Measurements from ENCODE around the gene KCNC2.
"Not testable (repeated sequence)": the region's sequence is repeated elsewhere in the genome, so short reads cannot be mapped to it uniquely, and the experiment has no call there.

The KCNC2 gene

GRCh38 chr12:75194250-75194649 lies 15.4 kb downstream of the KCNC2 start:
- TF ChIP-seq EZH2phosphoT487 (IDR thresholded peaks at IDR 0.05; ENCODE audit: low read length) = no peak
- no peak for TF ChIP-seq EZH2 (optimal IDR thresholded peaks at IDR 0.05; ENCODE audit: low read depth, low read length)
- TF ChIP-seq CTCF (IDR thresholded peaks at IDR 0.05; ENCODE audit: low read length) = no peak

GRCh38 chr12:75192196-75192595 lies 17.4 kb downstream of the KCNC2 start:
- no peak for TF ChIP-seq EZH2phosphoT487 (IDR thresholded peaks at IDR 0.05; ENCODE audit: low read length)
- no peak for TF ChIP-seq CTCF (IDR thresholded peaks at IDR 0.05; ENCODE audit: low read length)
- TF ChIP-seq EZH2 (optimal IDR thresholded peaks at IDR 0.05; ENCODE audit: low read depth, low read length) = no peak
- no peaks in the 10 kb centered on the region for H3F3A ChIP-seq (ENCODE audit: insufficient read depth, low read length)
- DNase-seq = no peak

More at GRCh38 chr12:75194250-75194649, 15.4 kb downstream of the KCNC2 start:
- H3K9ac ChIP-seq (ENCODE audit: low read length) = no peak overlapping the region
- H3K4me3 ChIP-seq (ENCODE audit: low read length) = no peak overlapping the region
- H3K4me2 ChIP-seq (ENCODE audit: low read depth, low read length) = no peak overlapping the region
- no peak overlapping the region for H3K27ac ChIP-seq (ENCODE audit: low read length)
- H3K9me3 ChIP-seq (replicated peaks; ENCODE audit: insufficient read depth, low read length) = no peaks in the 10 kb centered on the region
- DNase-seq = no peak
- no peaks in the 10 kb centered on the region for H4K20me1 ChIP-seq (ENCODE audit: insufficient read depth, low read length)
- no peaks in the 10 kb centered on the region for H3F3A ChIP-seq (ENCODE audit: insufficient read depth, low read length)
- H2AFZ ChIP-seq (ENCODE audit: low read length) = no peak overlapping the region
- H3K36me3 ChIP-seq (replicated peaks; ENCODE audit: insufficient read depth, low read length) = no peaks in the 10 kb centered on the region
- H3K79me2 ChIP-seq (ENCODE audit: low read length) = no peaks in the 10 kb centered on the region
- no peaks in the 10 kb centered on the region for H3K4me1 ChIP-seq (ENCODE audit: low read length)
- no peaks in the 10 kb centered on the region for H3K9me2 ChIP-seq (replicated peaks; ENCODE audit: insufficient read depth, low read length)
- H3K27me3 ChIP-seq (replicated peaks; ENCODE audit: insufficient read depth, low read length) = no peaks in the 10 kb centered on the region

GRCh38 chr12:75190846-75191245 lies 18.8 kb downstream of the KCNC2 start:
- TF ChIP-seq CTCF (IDR thresholded peaks at IDR 0.05; ENCODE audit: low read length) (no peak), EZH2phosphoT487 (IDR thresholded peaks at IDR 0.05; ENCODE audit: low read length) (no peak), EZH2 (optimal IDR thresholded peaks at IDR 0.05; ENCODE audit: low read depth, low read length) (no peak)
- Histone ChIP-seq H3F3A (ENCODE audit: insufficient read depth, low read length) (no peaks in the 10 kb centered on the region), H3K4me1 (ENCODE audit: low read length) (no peaks in the 10 kb centered on the region), H3K79me2 (ENCODE audit: low read length) (no peaks in the 10 kb centered on the region), H3K4me2 (ENCODE audit: low read depth, low read length) (no peak overlapping the region), H2AFZ (ENCODE audit: low read length) (no peak overlapping the region), H3K9ac (ENCODE audit: low read length) (no peak overlapping the region), H3K36me3 (replicated peaks; ENCODE audit: insufficient read depth, low read length) (no peaks in the 10 kb centered on the region), H3K4me3 (ENCODE audit: low read length) (no peak overlapping the region), H3K9me3 (replicated peaks; ENCODE audit: insufficient read depth, low read length) (no peaks in the 10 kb centered on the region), H3K27ac (ENCODE audit: low read length) (no peak overlapping the region), H3K27me3 (replicated peaks; ENCODE audit: insufficient read depth, low read length) (no peaks in the 10 kb centered on the region), H4K20me1 (ENCODE audit: insufficient read depth, low read length) (no peaks in the 10 kb centered on the region), H3K9me2 (replicated peaks; ENCODE audit: insufficient read depth, low read length) (no peaks in the 10 kb centered on the region)
- no peak for DNase-seq

More at GRCh38 chr12:75192196-75192595, 17.4 kb downstream of the KCNC2 start:
- Histone ChIP-seq H3K4me3 (ENCODE audit: low read length) (no peak overlapping the region), H3K9me3 (replicated peaks; ENCODE audit: insufficient read depth, low read length) (no peaks in the 10 kb centered on the region), H3K27ac (ENCODE audit: low read length) (no peak overlapping the region), H2AFZ (ENCODE audit: low read length) (no peak overlapping the region), H3K9me2 (replicated peaks; ENCODE audit: insufficient read depth, low read length) (no peaks in the 10 kb centered on the region), H3K27me3 (replicated peaks; ENCODE audit: insufficient read depth, low read length) (no peaks in the 10 kb centered on the region), H3K79me2 (ENCODE audit: low read length) (no peaks in the 10 kb centered on the region), H3K9ac (ENCODE audit: low read length) (no peak overlapping the region), H3K4me1 (ENCODE audit: low read length) (no peaks in the 10 kb centered on the region), H3K36me3 (replicated peaks; ENCODE audit: insufficient read depth, low read length) (no peaks in the 10 kb centered on the region), H4K20me1 (ENCODE audit: insufficient read depth, low read length) (no peaks in the 10 kb centered on the region), H3K4me2 (ENCODE audit: low read depth, low read length) (no peak overlapping the region)

GRCh38 chr12:75185881-75186280 lies 23.8 kb downstream of the KCNC2 start:
- H3F3A ChIP-seq (ENCODE audit: insufficient read depth, low read length); H3K79me2 ChIP-seq (ENCODE audit: low read length); H2AFZ ChIP-seq (ENCODE audit: low read length); H4K20me1 ChIP-seq (ENCODE audit: insufficient read depth, low read length); H3K4me1 ChIP-seq (ENCODE audit: low read length); H3K27ac ChIP-seq (ENCODE audit: low read length); H3K36me3 ChIP-seq (replicated peaks; ENCODE audit: insufficient read depth, low read length); H3K4me3 ChIP-seq (ENCODE audit: low read length); DNase-seq; H3K9ac ChIP-seq (ENCODE audit: low read length); H3K9me3 ChIP-seq (replicated peaks; ENCODE audit: insufficient read depth, low read length); H3K27me3 ChIP-seq (replicated peaks; ENCODE audit: insufficient read depth, low read length); H3K9me2 ChIP-seq (replicated peaks; ENCODE audit: insufficient read depth, low read length); H3K4me2 ChIP-seq (ENCODE audit: low read depth, low read length): not testable (repeated sequence)

Measured in MM.1S (cell line).